Lung (tissue), 12 donors: ENCODE measurements around the gene EHMT2. TPM values are rescaled to one million over a fixed set of nuclear protein-coding genes. Genes with fewer than 3 reads are reported as not detected.
A peak's percentile ranks its signal among the peaks of the same experiment; 100 is the strongest.

Experiments
- ATAC-seq: fragments of 200-7000 bp; cut with Tn5 transposase; one replicate; pipeline ENCODE4 v1.9.1; 2020; ENCODE audit warnings: moderate number of reproducible peaks; ENCODE audit not compliant: insufficient read depth, low FRiP score
- DNase-seq, 3 donors: peaks; one replicate each; pipeline ENCODE4 v3.0.0-alpha.2; 2013 to 2017
- H3K27ac ChIP-seq, 2 donors: one replicate each; pipeline ENCODE4 v1.5.1; 2013; ENCODE audit warnings: mild to moderate bottlenecking in 2 of 2, moderate library complexity in 2 of 2, control low read depth in 1 of 2, inconsistent platforms in 1 of 2, low read depth in 1 of 2, low read length in 1 of 2
- H3K27me3 ChIP-seq, 3 donors: one replicate each; pipeline ENCODE4 v1.5.1; 2013; ENCODE audit warnings: low read length in 2 of 3; ENCODE audit not compliant: control insufficient read depth in 3 of 3, insufficient read depth in 3 of 3
- H3K36me3 ChIP-seq, 4 donors: one replicate each; pipeline ENCODE4 v1.5.1; 2013; ENCODE audit warnings: low read length in 4 of 4, mild to moderate bottlenecking in 1 of 4, moderate library complexity in 1 of 4; ENCODE audit not compliant: control insufficient read depth in 4 of 4, insufficient read depth in 4 of 4
- H3K4me1 ChIP-seq, 5 donors: one replicate each; pipeline ENCODE4 v1.5.1; 2013; ENCODE audit warnings: low read length in 5 of 5, mild to moderate bottlenecking in 2 of 5, moderate library complexity in 1 of 5; ENCODE audit not compliant: control insufficient read depth in 5 of 5, insufficient read depth in 5 of 5
- H3K4me3 ChIP-seq: one replicate; pipeline ENCODE4 v1.5.1; 2013; ENCODE audit warnings: mild to moderate bottlenecking, control low read depth, moderate library complexity
- H3K9ac ChIP-seq, 2 donors: one replicate each; pipeline ENCODE4 v1.5.1; 2013; ENCODE audit warnings: low read length in 2 of 2, control low read depth in 1 of 2; ENCODE audit not compliant: insufficient read depth in 1 of 2
- H3K9me3 ChIP-seq, 4 donors: one replicate each; pipeline ENCODE4 v1.5.1; 2013; ENCODE audit warnings: low read length in 3 of 4, mild to moderate bottlenecking in 1 of 4, moderate library complexity in 1 of 4; ENCODE audit not compliant: control insufficient read depth in 4 of 4, insufficient read depth in 3 of 4
- WGBS, 2 donors: extraction: QIAGEN DNeasy Blood & Tissue Kit; methylation state at CpG; one replicate each; pipeline ENCODE4 v1.1.7; 2013; 5-methylcytosine and 5-hydroxymethylcytosine counted together
- polyA plus RNA-seq, 2 donors: library from polyadenylated mRNA; stranded (reverse); fragments of 200-250 nt; gene quantifications; one replicate each; pipeline ENCODE4 v1.2.1, GENCODE V29; 2013
- total RNA-seq, 2 donors: library from RNA; depleted of rRNA in 1 of 2; stranded (reverse); fragments of >200 nt in 1 of 2; gene quantifications; one replicate each; pipeline ENCODE4 v1.2.1, GENCODE V29; 2014 to 2021
- TF ChIP-seq, protein P1 (sequence below): IDR thresholded peaks from 2 replicates; pipeline ENCODE4 v1.5.1; 2012; ENCODE audit warnings: mild to moderate bottlenecking; ENCODE audit errors: control extremely low read depth, extremely low read depth
- donor health status: control.
- donor health status: control.
- donor health status: Bipolar disorder and iron deficiency.
- donor health status: healthy.
- donor health status: DM: yes; HTN: yes; CAD: no.

Gene EHMT2
- total and polyA plus RNA-seq, 4 donors: 21.2 to 43.4 (median 34.8) TPM

GRCh38 chr6:31837369-31838113 is 60.0 kb downstream of the EHMT2 start:
- Histone ChIP-seq H3K27me3 (no peaks in the 10 kb centered on the region), H3K9ac (peak overlapping the region in 1 of 2 donors; percentile 30), H3K4me1 (peaks cover 7 to 24% (median 11%) of the 10 kb centered on the region in 5 donors), H3K4me3 (peak overlapping the region; percentile 24), H3K27ac (no peak overlapping the region), H3K9me3 (no peaks in the 10 kb centered on the region), H3K36me3 (peaks cover 16 to 39% (median 32%) of the 10 kb centered on the region in 4 donors)
- TF ChIP-seq, protein P1, sequence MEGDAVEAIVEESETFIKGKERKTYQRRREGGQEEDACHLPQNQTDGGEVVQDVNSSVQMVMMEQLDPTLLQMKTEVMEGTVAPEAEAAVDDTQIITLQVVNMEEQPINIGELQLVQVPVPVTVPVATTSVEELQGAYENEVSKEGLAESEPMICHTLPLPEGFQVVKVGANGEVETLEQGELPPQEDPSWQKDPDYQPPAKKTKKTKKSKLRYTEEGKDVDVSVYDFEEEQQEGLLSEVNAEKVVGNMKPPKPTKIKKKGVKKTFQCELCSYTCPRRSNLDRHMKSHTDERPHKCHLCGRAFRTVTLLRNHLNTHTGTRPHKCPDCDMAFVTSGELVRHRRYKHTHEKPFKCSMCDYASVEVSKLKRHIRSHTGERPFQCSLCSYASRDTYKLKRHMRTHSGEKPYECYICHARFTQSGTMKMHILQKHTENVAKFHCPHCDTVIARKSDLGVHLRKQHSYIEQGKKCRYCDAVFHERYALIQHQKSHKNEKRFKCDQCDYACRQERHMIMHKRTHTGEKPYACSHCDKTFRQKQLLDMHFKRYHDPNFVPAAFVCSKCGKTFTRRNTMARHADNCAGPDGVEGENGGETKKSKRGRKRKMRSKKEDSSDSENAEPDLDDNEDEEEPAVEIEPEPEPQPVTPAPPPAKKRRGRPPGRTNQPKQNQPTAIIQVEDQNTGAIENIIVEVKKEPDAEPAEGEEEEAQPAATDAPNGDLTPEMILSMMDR: no peak
- ATAC-seq (no peak), DNase-seq (no peak)
- 4 to 29% methylated on average over 1 of the region's 1 CpG for WGBS, 2 donors

DNA sequence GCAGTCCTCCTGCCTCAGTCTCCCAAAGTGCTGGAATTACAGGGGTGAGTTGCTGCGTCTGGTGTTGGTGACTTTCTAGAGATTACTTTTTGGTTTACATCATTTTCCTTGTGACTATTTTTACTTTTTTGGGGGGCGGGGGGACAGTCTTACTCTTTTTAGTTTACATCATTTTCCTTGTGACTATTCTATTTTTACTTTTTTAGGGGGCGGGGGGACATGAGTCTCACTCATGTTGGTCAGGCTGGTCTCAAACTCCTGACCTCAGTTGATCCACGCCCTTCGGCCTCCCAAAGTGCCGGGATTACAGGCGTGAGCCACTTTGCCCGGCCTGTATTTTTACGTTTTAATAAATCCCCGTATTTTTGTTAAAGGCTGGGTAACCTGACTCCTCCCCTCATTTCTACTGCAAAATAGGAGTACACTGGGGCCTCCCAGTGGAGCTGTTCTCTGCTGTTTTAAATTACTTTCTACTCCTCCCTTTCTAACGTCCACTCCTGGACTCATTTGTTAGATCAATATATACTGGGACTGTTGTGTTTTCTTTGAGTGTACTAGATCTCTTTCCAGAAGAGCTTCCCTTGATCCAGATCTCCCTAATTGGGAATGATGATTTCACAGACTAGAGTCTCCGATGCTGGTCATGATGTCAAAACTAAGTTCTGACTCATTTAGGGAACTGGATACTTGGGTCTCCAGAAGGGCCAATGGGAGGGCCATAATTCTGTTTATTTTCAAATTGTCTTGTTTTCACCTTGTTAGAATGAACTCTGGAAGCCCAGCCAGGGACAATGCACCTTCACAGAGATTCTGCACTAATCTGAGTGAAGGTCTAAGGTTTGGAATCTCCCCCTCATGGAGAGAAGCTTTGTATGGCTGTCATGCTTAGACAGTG is 60.8 kb downstream of the EHMT2 start:
- TF ChIP-seq, protein P1: no peak
- DNase-seq (no peak), ATAC-seq (no peak)
- Histone ChIP-seq H3K27ac (peak overlapping the region; percentile 62 to 65), H3K9me3 (no peaks in the 10 kb centered on the region), H3K27me3 (no peaks in the 10 kb centered on the region), H3K36me3 (peaks cover 16 to 39% (median 32%) of the 10 kb centered on the region in 4 donors), H3K9ac (peak overlapping the region; percentile 8 to 87), H3K4me3 (peak overlapping the region; percentile 24), H3K4me1 (peaks cover 7 to 24% (median 11%) of the 10 kb centered on the region in 5 donors)
- 25 to 27% methylated on average over 12 of the region's 12 CpGs for WGBS, 2 donors

GRCh38 chr6:31836047-31836473 is 61.4 kb downstream of the EHMT2 start:
- Histone ChIP-seq H3K27ac (peak overlapping the region; percentile 62 to 65), H3K27me3 (no peaks in the 10 kb centered on the region), H3K36me3 (peaks cover 16 to 39% (median 31%) of the 10 kb centered on the region in 4 donors), H3K4me1 (peaks cover 7 to 28% (median 13%) of the 10 kb centered on the region in 5 donors), H3K9ac (peak overlapping the region; percentile 8 to 87), H3K4me3 (peak overlapping the region; percentile 8), H3K9me3 (no peaks in the 10 kb centered on the region)
- WGBS, 2 donors: 12 to 17% methylated on average over 14 of the region's 14 CpGs
- peak in 1 of 3 donors; percentile 37 for DNase-seq
- ATAC-seq: no peak
- TF ChIP-seq, protein P1: no peak
